ENCODE measurements around the gene MVB12B.

MVB12B gene

GRCh38 chr9:126417043-126417442 is 90.4 kb downstream of the MVB12B start:
- Histone ChIP-seq H3K79me2 (ENCODE audit: insufficient read depth, low read length) (no peaks in the 10 kb centered on the region; the same call in 1 of the 2 replicates), H3F3A (ENCODE audit: low read depth) (peaks cover 5% of the 10 kb centered on the region; the same call in 1 of the 2 replicates), H3K4me2 (ENCODE audit: low read depth, low read length, poor library complexity, severe bottlenecking) (no peak overlapping the region), H2AFZ (ENCODE audit: low read length) (no peak overlapping the region), H4K20me1 (ENCODE audit: insufficient read depth, low read length, poor library complexity, severe bottlenecking) (no peaks in the 10 kb centered on the region), H3K36me3 (ENCODE audit: insufficient read depth, low read length) (peaks cover 9% of the 10 kb centered on the region; the same call in 1 of the 2 replicates), H3K27me3 (ENCODE audit: insufficient read depth, low read length, poor library complexity, severe bottlenecking) (no peaks in the 10 kb centered on the region), H3K4me3 (ENCODE audit: low read length, poor library complexity, severe bottlenecking) (no peak overlapping the region), H3K9me3 (ENCODE audit: insufficient read depth, low read depth, low read length) (no peaks in the 10 kb centered on the region), H3K9ac (ENCODE audit: low read depth, low read length, poor library complexity, severe bottlenecking) (peak overlapping the region; percentile 43), H3K4me1 (ENCODE audit: insufficient read depth, low read length, poor library complexity, severe bottlenecking) (peaks cover 69% of the 10 kb centered on the region), H3K9me2 (replicated peaks; ENCODE audit: low read depth, low read length) (no peaks in the 10 kb centered on the region)
- TF ChIP-seq, protein P1, sequence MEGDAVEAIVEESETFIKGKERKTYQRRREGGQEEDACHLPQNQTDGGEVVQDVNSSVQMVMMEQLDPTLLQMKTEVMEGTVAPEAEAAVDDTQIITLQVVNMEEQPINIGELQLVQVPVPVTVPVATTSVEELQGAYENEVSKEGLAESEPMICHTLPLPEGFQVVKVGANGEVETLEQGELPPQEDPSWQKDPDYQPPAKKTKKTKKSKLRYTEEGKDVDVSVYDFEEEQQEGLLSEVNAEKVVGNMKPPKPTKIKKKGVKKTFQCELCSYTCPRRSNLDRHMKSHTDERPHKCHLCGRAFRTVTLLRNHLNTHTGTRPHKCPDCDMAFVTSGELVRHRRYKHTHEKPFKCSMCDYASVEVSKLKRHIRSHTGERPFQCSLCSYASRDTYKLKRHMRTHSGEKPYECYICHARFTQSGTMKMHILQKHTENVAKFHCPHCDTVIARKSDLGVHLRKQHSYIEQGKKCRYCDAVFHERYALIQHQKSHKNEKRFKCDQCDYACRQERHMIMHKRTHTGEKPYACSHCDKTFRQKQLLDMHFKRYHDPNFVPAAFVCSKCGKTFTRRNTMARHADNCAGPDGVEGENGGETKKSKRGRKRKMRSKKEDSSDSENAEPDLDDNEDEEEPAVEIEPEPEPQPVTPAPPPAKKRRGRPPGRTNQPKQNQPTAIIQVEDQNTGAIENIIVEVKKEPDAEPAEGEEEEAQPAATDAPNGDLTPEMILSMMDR (conservative IDR thresholded peaks at IDR 0.05; ENCODE audit: low read length) = no peak
- TF ChIP-seq EZH2phosphoT487 (IDR thresholded peaks at IDR 0.05; ENCODE audit: borderline replicate concordance) = no peak

- Histone ChIP-seq H4K20me1 (ENCODE audit: insufficient read depth, low read length, poor library complexity, severe bottlenecking) (no peaks in the 10 kb centered on the region), H3F3A (ENCODE audit: low read depth) (no peaks in the 10 kb centered on the region), H3K36me3 (ENCODE audit: insufficient read depth, low read length) (peaks cover 15% of the 10 kb centered on the region; the same call in 1 of the 2 replicates), H2AFZ (ENCODE audit: low read length) (no peak overlapping the region), H3K9me3 (ENCODE audit: insufficient read depth, low read depth, low read length) (no peaks in the 10 kb centered on the region), H3K9me2 (replicated peaks; ENCODE audit: low read depth, low read length) (no peaks in the 10 kb centered on the region), H3K4me3 (ENCODE audit: low read length, poor library complexity, severe bottlenecking) (no peak overlapping the region), H3K9ac (ENCODE audit: low read depth, low read length, poor library complexity, severe bottlenecking) (peak overlapping the region; percentile 43), H3K4me1 (ENCODE audit: insufficient read depth, low read length, poor library complexity, severe bottlenecking) (peaks cover 69% of the 10 kb centered on the region), H3K4me2 (ENCODE audit: low read depth, low read length, poor library complexity, severe bottlenecking) (no peak overlapping the region), H3K79me2 (ENCODE audit: insufficient read depth, low read length) (no peaks in the 10 kb centered on the region; the same call in 1 of the 2 replicates), H3K27me3 (ENCODE audit: insufficient read depth, low read length, poor library complexity, severe bottlenecking) (no peaks in the 10 kb centered on the region)
- TF ChIP-seq EZH2phosphoT487 (IDR thresholded peaks at IDR 0.05; ENCODE audit: borderline replicate concordance) = no peak
- TF ChIP-seq, protein P1 (conservative IDR thresholded peaks at IDR 0.05; ENCODE audit: low read length) = no peak
Measured at GRCh38 chr9:126417684-126418083, 91.1 kb downstream of the MVB12B start.

DNA sequence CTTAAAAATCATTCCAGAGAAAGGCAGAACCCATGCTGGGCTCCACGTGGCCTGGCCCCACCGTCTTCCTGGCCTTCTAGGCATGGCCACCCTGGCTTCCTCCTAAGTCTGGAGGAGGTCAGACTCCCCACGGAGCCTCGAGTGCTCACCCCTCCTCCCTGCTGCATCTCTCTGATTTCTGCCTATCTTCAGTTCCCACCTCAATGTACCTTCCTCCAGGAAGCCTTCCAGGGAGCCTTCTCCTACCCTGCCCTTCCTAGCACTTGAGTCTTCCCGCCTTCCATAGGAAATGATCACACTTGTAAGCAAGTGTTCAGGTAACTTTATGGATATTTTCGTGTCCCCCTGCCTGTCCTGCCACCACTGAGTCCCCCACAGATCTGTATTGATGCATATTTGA is 92.0 kb downstream of the MVB12B start:
- Histone ChIP-seq H3K9me3 (ENCODE audit: insufficient read depth, low read depth, low read length) (no peaks in the 10 kb centered on the region), H3K4me2 (ENCODE audit: low read depth, low read length, poor library complexity, severe bottlenecking) (no peak overlapping the region), H3K27me3 (ENCODE audit: insufficient read depth, low read length, poor library complexity, severe bottlenecking) (no peaks in the 10 kb centered on the region)

More for the DNA sequence above, 92.0 kb downstream of the MVB12B start:
- H3F3A ChIP-seq (ENCODE audit: low read depth) = no peaks in the 10 kb centered on the region
- no peaks in the 10 kb centered on the region; the same call in 1 of the 2 replicates for H3K79me2 ChIP-seq (ENCODE audit: insufficient read depth, low read length)
- H3K9ac ChIP-seq (ENCODE audit: low read depth, low read length, poor library complexity, severe bottlenecking) = no peak overlapping the region
- TF ChIP-seq, protein P1 (conservative IDR thresholded peaks at IDR 0.05; ENCODE audit: low read length) = no peak
- no peak for TF ChIP-seq EZH2phosphoT487 (IDR thresholded peaks at IDR 0.05; ENCODE audit: borderline replicate concordance)
- H3K36me3 ChIP-seq (ENCODE audit: insufficient read depth, low read length) = peaks cover 20% of the 10 kb centered on the region; the same call in 1 of the 2 replicates
- no peak overlapping the region for H2AFZ ChIP-seq (ENCODE audit: low read length)
- peaks cover 69% of the 10 kb centered on the region for H3K4me1 ChIP-seq (ENCODE audit: insufficient read depth, low read length, poor library complexity, severe bottlenecking)
- no peaks in the 10 kb centered on the region for H3K9me2 ChIP-seq (replicated peaks; ENCODE audit: low read depth, low read length)
- no peaks in the 10 kb centered on the region for H4K20me1 ChIP-seq (ENCODE audit: insufficient read depth, low read length, poor library complexity, severe bottlenecking)
- H3K4me3 ChIP-seq (ENCODE audit: low read length, poor library complexity, severe bottlenecking) = no peak overlapping the region

All from Loucy (cell line).